GM18951 (cell line): ENCODE data around the gene PGA4.
"Not testable (repeated sequence)": the region's sequence is repeated elsewhere in the genome, so short reads cannot be mapped to it uniquely, and the experiment has no call there.

Experiments used
- in situ Hi-C: fragments of 300-500 bp; cut with MboI; formaldehyde crosslinking; loops from one replicate; pipeline ENCODE4 v1.12.0; 2022; ENCODE audit warnings: low sequenced_read_pairs, mixed read lengths, inconsistent platforms; ENCODE audit not compliant: unreplicated experiment

PGA4 gene

GRCh38 chr11:61226457-61227137 is 4.5 kb downstream of the PGA4 start:
- in situ Hi-C loops = not testable (repeated sequence)

GRCh38 chr11:61229458-61229857 is 7.3 kb downstream of the PGA4 start:
- in situ Hi-C loops = not testable (repeated sequence)

- in situ Hi-C loops = not testable (repeated sequence)
Measured at GRCh38 chr11:61231033-61231432, 8.9 kb downstream of the PGA4 start.

- in situ Hi-C loops = not testable (repeated sequence)
Measured at GRCh38 chr11:61231585-61231984, 9.4 kb downstream of the PGA4 start.

- in situ Hi-C loops = not testable (repeated sequence)
Measured at GRCh38 chr11:61232548-61233145, 10.5 kb downstream of the PGA4 start.

- in situ Hi-C loops = not testable (repeated sequence)
Measured at GRCh38 chr11:61237130-61237529, 15.0 kb downstream of the PGA4 start.

GRCh38 chr11:61240288-61240687 is 18.1 kb downstream of the PGA4 start:
- in situ Hi-C loops = not testable (repeated sequence)

GRCh38 chr11:61240875-61241274 is 18.7 kb downstream of the PGA4 start, which contains the start of gene PGA5:
Gene PGA5, plus strand, starts transcription at chr11:61241175. Its CDS starts 52 bp downstream, at chr11:61241227.
- in situ Hi-C loops = not testable (repeated sequence)

GRCh38 chr11:61241526-61241925 is 19.4 kb downstream of the PGA4 start:
- in situ Hi-C loops = not testable (repeated sequence)

- in situ Hi-C loops = not testable (repeated sequence)
Measured at GRCh38 chr11:61245284-61245964, 23.3 kb downstream of the PGA4 start.

GRCh38 chr11:61248071-61248470 is 25.9 kb downstream of the PGA4 start:
- in situ Hi-C loops = not testable (repeated sequence)

GRCh38 chr11:61249201-61249600 is 27.1 kb downstream of the PGA4 start:
- in situ Hi-C loops = not testable (repeated sequence)

GRCh38 chr11:61250796-61251765 is 28.9 kb downstream of the PGA4 start:
- in situ Hi-C loops = not testable (repeated sequence)

- in situ Hi-C loops = not testable (repeated sequence)
Measured at GRCh38 chr11:61252332-61252731, 30.2 kb downstream of the PGA4 start.
